C4-2B (cell line): ENCODE results near the gene IGFBP4.

Experiments
- ZFX ChIP-seq: fragments of 450-650 bp; IDR thresholded peaks from 2 replicates; pipeline ENCODE4 v1.6.1; 2017
- TF ChIP-seq, protein P1 (sequence below): fragments of 450-650 bp; conservative IDR thresholded peaks from 2 replicates; pipeline ENCODE4 v1.5.1; 2017; ENCODE audit warnings: mild to moderate bottlenecking

DNA sequence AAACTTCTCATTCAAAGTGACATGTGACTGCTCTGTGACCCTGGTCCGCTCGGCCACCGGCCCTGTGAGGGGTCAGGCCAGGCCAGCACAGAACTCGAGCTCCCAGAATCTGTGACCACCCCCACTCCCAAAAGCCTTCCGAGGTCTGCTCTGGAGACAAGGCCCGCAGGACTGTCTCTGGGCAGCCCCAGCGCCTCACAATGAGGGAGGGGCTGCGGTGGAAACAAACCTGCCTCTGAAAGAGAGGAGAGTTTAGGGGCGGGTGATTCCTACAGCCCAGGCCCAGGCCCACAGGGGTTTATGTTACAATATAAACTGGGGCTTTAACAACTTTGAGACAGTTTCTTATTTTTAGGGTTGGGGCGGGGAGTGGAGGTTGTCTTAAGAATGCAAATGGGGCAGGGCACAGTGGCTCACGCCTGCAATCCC lies 19.9 kb downstream of the IGFBP4 start:
- TF ChIP-seq, protein P1, sequence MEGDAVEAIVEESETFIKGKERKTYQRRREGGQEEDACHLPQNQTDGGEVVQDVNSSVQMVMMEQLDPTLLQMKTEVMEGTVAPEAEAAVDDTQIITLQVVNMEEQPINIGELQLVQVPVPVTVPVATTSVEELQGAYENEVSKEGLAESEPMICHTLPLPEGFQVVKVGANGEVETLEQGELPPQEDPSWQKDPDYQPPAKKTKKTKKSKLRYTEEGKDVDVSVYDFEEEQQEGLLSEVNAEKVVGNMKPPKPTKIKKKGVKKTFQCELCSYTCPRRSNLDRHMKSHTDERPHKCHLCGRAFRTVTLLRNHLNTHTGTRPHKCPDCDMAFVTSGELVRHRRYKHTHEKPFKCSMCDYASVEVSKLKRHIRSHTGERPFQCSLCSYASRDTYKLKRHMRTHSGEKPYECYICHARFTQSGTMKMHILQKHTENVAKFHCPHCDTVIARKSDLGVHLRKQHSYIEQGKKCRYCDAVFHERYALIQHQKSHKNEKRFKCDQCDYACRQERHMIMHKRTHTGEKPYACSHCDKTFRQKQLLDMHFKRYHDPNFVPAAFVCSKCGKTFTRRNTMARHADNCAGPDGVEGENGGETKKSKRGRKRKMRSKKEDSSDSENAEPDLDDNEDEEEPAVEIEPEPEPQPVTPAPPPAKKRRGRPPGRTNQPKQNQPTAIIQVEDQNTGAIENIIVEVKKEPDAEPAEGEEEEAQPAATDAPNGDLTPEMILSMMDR, result no peak
- TF ChIP-seq ZFX, result no peak
